GM21529 (cell line): ENCODE data around the gene TPPP2.

Experiments
- ATAC-seq: cut with Tn5 transposase; IDR thresholded peaks from one replicate; pipeline ENCODE4 v1.9.1; 2021; ENCODE audit not compliant: unreplicated experiment

Gene TPPP2

DNA sequence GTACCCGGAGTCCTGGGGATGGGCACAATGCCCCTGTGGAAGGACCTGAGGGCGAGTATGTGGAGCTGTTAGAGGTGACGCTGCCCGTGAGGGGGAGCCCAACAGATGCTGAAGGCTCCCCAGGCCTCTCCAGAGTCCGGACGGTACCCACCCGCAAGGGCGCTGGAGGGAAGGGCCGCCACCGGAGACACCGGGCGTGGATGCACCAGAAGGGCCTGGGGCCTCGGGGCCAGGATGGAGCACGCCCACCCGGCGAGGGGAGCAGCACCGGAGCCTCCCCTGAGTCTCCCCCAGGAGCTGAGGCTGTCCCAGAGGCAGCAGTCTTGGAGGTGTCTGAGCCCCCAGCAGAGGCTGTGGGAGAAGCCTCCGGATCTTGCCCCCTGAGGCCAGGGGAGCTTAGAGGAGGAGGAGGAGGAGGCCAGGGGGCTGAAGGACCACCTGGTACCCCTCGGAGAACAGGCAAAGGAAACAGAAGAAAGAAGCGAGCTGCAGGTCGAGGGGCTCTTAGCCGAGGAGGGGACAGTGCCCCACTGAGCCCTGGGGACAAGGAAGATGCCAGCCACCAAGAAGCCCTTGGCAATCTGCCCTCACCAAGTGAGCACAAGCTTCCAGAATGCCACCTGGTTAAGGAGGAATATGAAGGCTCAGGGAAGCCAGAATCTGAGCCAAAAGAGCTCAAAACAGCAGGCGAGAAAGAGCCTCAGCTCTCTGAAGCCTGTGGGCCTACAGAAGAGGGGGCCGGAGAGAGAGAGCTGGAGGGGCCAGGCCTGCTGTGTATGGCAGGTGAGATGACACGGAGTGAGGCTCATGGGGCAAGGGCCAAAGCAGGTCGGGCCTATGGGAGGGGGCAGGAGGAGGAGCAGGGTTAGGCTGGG is 44.6 kb downstream of the TPPP2 start:
- no peak for ATAC-seq

DNA sequence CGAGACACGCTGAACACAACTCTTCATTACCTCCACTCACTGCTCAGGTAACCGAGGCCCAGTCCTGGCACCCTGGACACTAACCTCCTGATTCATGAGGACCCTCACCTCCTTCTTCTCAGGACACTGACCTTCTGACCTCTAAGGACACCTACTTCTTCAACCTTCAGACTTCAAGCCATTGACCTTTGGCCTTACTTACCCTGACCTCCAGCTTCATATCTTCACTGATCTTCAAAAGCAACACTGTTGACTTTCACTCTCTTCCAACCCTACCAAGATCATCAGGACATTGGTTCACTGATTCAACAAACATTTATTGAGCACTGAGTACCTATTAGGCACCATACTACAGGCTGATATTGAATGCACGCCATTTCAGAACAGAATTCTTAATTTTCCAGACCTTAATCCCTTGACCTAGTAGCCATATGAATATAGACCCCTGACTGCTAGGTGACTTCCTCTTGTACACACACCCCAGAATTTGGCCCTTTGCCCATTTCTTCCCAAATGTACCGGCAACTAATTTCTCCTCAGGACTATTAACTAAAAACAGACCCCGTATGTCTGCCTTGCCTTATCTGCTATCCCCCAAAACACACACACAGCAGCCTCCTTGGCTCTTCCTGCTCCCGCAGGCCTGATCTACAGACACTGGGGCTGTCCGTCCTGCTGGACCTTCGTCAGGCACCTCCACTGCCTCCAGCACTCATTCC is 45.9 kb downstream of the TPPP2 start:
- no peak for ATAC-seq

DNA sequence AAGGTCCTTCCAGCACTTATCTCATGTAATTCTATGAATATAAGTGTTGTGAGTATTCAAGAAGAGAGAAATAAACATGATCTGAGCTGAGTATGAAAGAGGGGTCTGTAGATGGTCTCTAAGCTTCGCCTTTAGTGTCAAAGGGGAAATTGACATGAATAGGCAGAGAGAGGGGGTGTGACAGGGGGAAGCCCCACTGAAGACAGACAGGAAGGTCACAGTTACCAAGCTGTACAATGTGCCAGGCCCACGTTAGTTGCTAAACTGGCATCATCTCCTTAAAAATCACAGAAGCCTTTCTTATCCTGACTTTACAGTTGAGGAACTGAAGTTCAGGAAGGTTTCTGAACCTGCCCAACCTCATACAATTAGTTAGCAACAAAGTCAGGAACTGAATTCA is 47.7 kb downstream of the TPPP2 start:
- no peak for ATAC-seq

DNA sequence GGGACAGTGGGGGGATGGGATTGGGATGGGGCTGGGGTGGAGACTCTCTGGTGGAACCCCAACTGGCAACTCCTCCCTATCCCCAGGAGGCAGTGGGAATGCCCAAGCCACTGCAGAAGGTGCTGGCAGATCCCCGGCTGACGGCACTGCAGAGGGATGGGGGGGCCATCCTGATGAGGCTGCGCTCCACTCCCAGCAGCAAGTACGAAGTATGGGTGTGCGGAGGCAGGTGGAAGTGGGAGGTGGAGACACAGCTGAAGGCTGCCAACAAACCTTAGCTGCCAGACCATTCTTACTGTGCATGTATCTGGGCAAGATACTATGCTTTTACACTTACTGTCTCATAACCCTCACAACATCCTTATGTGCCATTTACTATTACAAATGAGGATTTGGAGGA is 48.3 kb downstream of the TPPP2 start:
- ATAC-seq, result no peak

DNA sequence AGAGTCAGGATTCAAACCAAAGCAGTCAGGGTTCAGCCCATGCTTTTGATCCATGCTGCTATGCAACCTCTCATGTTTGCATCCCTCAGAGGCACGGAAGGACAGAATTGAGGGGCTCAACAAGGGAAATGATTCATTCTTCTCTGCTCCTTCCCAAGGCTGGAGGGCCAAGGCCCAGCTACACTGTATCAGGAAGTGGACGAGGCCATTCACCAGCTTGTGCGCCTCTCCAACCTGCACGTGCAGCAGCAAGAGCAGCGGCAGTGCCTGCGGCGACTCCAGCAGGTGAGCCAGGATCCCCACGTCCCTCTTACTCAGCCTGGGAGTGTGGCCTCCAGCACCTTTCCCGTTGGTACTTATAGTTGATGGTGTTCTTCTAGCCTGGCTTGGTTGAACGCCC is 48.7 kb downstream of the TPPP2 start:
- no peak for ATAC-seq

DNA sequence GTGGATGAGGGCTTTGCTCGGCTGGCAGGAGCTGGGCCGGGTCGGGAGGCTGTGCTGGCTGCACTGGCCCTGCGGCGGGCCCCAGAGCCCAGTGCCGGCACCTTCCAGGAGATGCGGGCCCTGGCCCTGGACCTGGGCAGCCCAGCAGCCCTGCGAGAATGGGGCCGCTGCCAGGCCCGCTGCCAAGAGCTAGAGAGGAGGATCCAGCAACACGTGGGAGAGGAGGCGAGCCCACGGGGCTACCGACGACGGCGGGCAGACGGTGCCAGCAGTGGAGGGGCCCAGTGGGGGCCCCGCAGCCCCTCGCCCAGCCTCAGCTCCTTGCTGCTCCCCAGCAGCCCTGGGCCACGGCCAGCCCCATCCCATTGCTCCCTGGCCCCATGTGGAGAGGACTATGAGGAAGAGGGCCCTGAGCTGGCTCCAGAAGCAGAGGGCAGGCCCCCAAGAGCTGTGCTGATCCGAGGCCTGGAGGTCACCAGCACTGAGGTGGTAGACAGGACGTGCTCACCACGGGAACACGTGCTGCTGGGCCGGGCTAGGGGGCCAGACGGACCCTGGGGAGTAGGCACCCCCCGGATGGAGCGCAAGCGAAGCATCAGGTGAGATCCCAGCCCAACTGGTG is 51.6 kb downstream of the TPPP2 start:
- no peak for ATAC-seq
